Right atrium auricular region (tissue), 2 donors: ENCODE results near the gene BCKDHB. TPM values are rescaled to one million over a fixed set of nuclear protein-coding genes. Genes with fewer than 3 reads are reported as not detected.

Experiments used
- DNase-seq: peaks from one replicate; pipeline ENCODE4 v3.0.0-alpha.2; 2019; ENCODE audit warnings: low spot score
- H3K27ac ChIP-seq, 2 donors: fragments of 200-600 bp; sonication (generic); 1 replicate in 1 of 2; 2 replicates in 1 of 2; pipeline ENCODE4 v1.5.1; 2016 to 2019
- H3K27me3 ChIP-seq, 2 donors: fragments of 200-600 bp; sonication (generic); one replicate each; pipeline versions ENCODE4 v1.5.1 to v1.6.0; 2017 to 2019
- H3K36me3 ChIP-seq: fragments of 200-600 bp; sonication (generic); one replicate; pipeline ENCODE4 v1.5.1; 2016
- H3K4me1 ChIP-seq, 2 donors: fragments of 200-600 bp; sonication (generic); one replicate each; pipeline versions ENCODE4 v1.5.1 to v1.6.0; 2017 to 2019
- H3K4me3 ChIP-seq, 2 donors: fragments of 200-600 bp; sonication (generic); 1 replicate in 1 of 2; 2 replicates in 1 of 2; pipeline ENCODE4 v1.5.1; 2017 to 2019; ENCODE audit warnings: mild to moderate bottlenecking in 1 of 2, moderate library complexity in 1 of 2
- H3K9me3 ChIP-seq, 2 donors: fragments of 200-600 bp; sonication (generic); one replicate each; pipeline ENCODE4 v1.5.1; 2019
- CTCF ChIP-seq, 2 donors: fragments of 200-600 bp; sonication (generic); IDR thresholded peaks; one replicate each; pipeline ENCODE4 v1.5.1; 2019; ENCODE audit warnings: antibody characterized with exemption in 2 of 2
- total RNA-seq, 2 donors: library from RNA; depleted of rRNA; stranded (reverse); fragments of >200 nt; gene quantifications; one replicate each; pipeline ENCODE4 v1.1.0, GENCODE V29; 2016

The BCKDHB gene
- total RNA-seq, 2 donors from 2014 or later: 8.1 to 23.3 TPM

- no peak for DNase-seq
- H3K27me3 ChIP-seq: no peaks in the 10 kb centered on the region
- H3K9me3 ChIP-seq: no peaks in the 10 kb centered on the region
- H3K27ac ChIP-seq: no peak overlapping the region
- H3K4me1 ChIP-seq: peaks cover 0 to 7% of the 10 kb centered on the region in 2 donors
- H3K36me3 ChIP-seq: no peaks in the 10 kb centered on the region
- TF ChIP-seq CTCF (IDR thresholded peaks at IDR 0.05): no peak
- H3K4me3 ChIP-seq: no peak overlapping the region
These were observed 90.4 kb downstream of the BCKDHB start for GRCh38 chr6:80196906-80197305.

- peaks cover 0 to 7% of the 10 kb centered on the region in 2 donors for H3K4me1 ChIP-seq
- no peak overlapping the region for H3K27ac ChIP-seq
- H3K9me3 ChIP-seq: no peaks in the 10 kb centered on the region
- no peaks in the 10 kb centered on the region for H3K27me3 ChIP-seq
- no peaks in the 10 kb centered on the region for H3K36me3 ChIP-seq
- no peak for DNase-seq
- H3K4me3 ChIP-seq: no peak overlapping the region
- TF ChIP-seq CTCF (IDR thresholded peaks at IDR 0.05): no peak
These were observed 91.0 kb downstream of the BCKDHB start for GRCh38 chr6:80197474-80197873.

- Histone ChIP-seq H3K27me3 (no peaks in the 10 kb centered on the region), H3K4me1 (peaks cover 0 to 7% of the 10 kb centered on the region in 2 donors), H3K27ac (no peak overlapping the region), H3K9me3 (no peaks in the 10 kb centered on the region), H3K4me3 (no peak overlapping the region), H3K36me3 (no peaks in the 10 kb centered on the region)
- DNase-seq: no peak
- no peak for TF ChIP-seq CTCF (IDR thresholded peaks at IDR 0.05)
These were observed 91.5 kb downstream of the BCKDHB start for GRCh38 chr6:80197986-80198385.

- H3K36me3 ChIP-seq: no peaks in the 10 kb centered on the region
- no peaks in the 10 kb centered on the region for H3K27me3 ChIP-seq
- no peak for TF ChIP-seq CTCF (IDR thresholded peaks at IDR 0.05)
- no peak overlapping the region for H3K4me3 ChIP-seq
- no peaks in the 10 kb centered on the region for H3K9me3 ChIP-seq
- H3K4me1 ChIP-seq: no peaks in the 10 kb centered on the region
- H3K27ac ChIP-seq: no peak overlapping the region
- DNase-seq: no peak
These were observed 96.8 kb downstream of the BCKDHB start for GRCh38 chr6:80203283-80203682.

GRCh38 chr6:80205404-80205803 is 98.9 kb downstream of the BCKDHB start:
- Histone ChIP-seq H3K4me1 (peaks cover 0 to under 1% of the 10 kb centered on the region in 2 donors), H3K9me3 (no peaks in the 10 kb centered on the region), H3K36me3 (no peaks in the 10 kb centered on the region), H3K4me3 (no peak overlapping the region), H3K27ac (no peak overlapping the region), H3K27me3 (no peaks in the 10 kb centered on the region)
- no peak for DNase-seq
- no peak for TF ChIP-seq CTCF (IDR thresholded peaks at IDR 0.05)

- Histone ChIP-seq H3K36me3 (no peaks in the 10 kb centered on the region), H3K4me1 (peaks cover 0 to 10% of the 10 kb centered on the region in 2 donors), H3K4me3 (no peak overlapping the region), H3K27ac (no peak overlapping the region), H3K27me3 (no peaks in the 10 kb centered on the region), H3K9me3 (no peaks in the 10 kb centered on the region)
- DNase-seq: no peak
- TF ChIP-seq CTCF (IDR thresholded peaks at IDR 0.05): no peak
These were observed 100.3 kb downstream of the BCKDHB start for GRCh38 chr6:80206758-80207157.
